DOHH2 (cell line): ENCODE measurements around the gene GLRA3.

Experiments
- CTCF ChIP-seq: fragments of 200-600 bp; sonication (generic); IDR thresholded peaks from one replicate; pipeline ENCODE4 v1.5.1; 2014; ENCODE audit warnings: antibody characterized with exemption, mild to moderate bottlenecking, low read depth, low read length; ENCODE audit not compliant: poor library complexity, severe bottlenecking
- EZH2phosphoT487 ChIP-seq: fragments of 200-600 bp; sonication (generic); IDR thresholded peaks from 2 replicates; pipeline ENCODE4 v1.6.1; 2017; ENCODE audit warnings: borderline replicate concordance, mild to moderate bottlenecking, antibody characterized with exemption, low read length, moderate library complexity, mixed read lengths

DNA sequence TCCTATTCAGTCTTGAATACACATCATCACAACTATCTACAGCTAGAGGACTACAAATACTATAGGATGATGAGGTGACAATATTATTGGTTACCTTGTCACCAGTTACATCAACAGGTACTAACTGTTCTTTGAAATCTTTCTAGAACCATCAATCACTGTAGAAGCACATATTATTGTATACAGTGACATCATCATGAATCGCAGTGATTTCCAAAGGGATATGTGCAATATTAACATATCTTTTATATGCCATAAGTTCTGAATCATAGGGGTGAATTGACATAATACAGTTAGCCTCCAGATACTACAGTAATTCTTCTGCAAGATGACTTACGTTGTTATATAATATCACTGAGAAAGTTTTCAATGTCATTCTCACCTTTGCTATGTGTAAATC, 201.6 kb downstream of the GLRA3 start:
- TF ChIP-seq CTCF (no peak), EZH2phosphoT487 (no peak)
